ENCODE results near the gene DNAJC21. TPM values are rescaled to one million over a fixed set of nuclear protein-coding genes. Genes with fewer than 3 reads are reported as not detected.

DNAJC21 gene
- total and polyA plus RNA-seq, 9 of the 15 experiments (the other 6 are each of a cell fraction or from before 2014, with no cell fraction given): 26.6 to 105 (median 70.7) TPM

- peak in 1 of 2 experiments; percentile 97; a peak in 2 of 4 replicates for TF ChIP-seq ZNF639 (CRISPR knock-in tag; conservative IDR thresholded peaks at IDR 0.05 in 1 of 2, IDR thresholded peaks at IDR 0.05 in 1 of 2)
- TF ChIP-seq TFAP4 (CRISPR knock-in tag; IDR thresholded peaks at IDR 0.05; ENCODE audit: borderline replicate concordance): peak; percentile 67
- 0 out of 2 replicates have a peak, but pooled peaks have one; percentile 51 for TF ChIP-seq CXXC5 (CRISPR knock-in tag; IDR thresholded peaks at IDR 0.05)
- TF ChIP-seq SP1 (CRISPR knock-in tag; IDR thresholded peaks at IDR 0.05): no peak
- TF ChIP-seq CBX8 (IDR thresholded peaks at IDR 0.05; ENCODE audit: borderline replicate concordance, extremely low read depth, low read depth, low read length, poor library complexity, severe bottlenecking): no peak
- peak; percentile 73 for TF ChIP-seq EP400 (IDR thresholded peaks at IDR 0.05)
- TF ChIP-seq SOX6 (IDR thresholded peaks at IDR 0.05): no peak
- TF ChIP-seq ZNF24 (IDR thresholded peaks at IDR 0.05): no peak
- TF ChIP-seq, protein P1, sequence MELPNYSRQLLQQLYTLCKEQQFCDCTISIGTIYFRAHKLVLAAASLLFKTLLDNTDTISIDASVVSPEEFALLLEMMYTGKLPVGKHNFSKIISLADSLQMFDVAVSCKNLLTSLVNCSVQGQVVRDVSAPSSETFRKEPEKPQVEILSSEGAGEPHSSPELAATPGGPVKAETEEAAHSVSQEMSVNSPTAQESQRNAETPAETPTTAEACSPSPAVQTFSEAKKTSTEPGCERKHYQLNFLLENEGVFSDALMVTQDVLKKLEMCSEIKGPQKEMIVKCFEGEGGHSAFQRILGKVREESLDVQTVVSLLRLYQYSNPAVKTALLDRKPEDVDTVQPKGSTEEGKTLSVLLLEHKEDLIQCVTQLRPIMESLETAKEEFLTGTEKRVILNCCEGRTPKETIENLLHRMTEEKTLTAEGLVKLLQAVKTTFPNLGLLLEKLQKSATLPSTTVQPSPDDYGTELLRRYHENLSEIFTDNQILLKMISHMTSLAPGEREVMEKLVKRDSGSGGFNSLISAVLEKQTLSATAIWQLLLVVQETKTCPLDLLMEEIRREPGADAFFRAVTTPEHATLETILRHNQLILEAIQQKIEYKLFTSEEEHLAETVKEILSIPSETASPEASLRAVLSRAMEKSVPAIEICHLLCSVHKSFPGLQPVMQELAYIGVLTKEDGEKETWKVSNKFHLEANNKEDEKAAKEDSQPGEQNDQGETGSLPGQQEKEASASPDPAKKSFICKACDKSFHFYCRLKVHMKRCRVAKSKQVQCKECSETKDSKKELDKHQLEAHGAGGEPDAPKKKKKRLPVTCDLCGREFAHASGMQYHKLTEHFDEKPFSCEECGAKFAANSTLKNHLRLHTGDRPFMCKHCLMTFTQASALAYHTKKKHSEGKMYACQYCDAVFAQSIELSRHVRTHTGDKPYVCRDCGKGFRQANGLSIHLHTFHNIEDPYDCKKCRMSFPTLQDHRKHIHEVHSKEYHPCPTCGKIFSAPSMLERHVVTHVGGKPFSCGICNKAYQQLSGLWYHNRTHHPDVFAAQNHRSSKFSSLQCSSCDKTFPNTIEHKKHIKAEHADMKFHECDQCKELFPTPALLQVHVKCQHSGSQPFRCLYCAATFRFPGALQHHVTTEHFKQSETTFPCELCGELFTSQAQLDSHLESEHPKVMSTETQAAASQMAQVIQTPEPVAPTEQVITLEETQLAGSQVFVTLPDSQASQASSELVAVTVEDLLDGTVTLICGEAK (IDR thresholded peaks at IDR 0.05): no peak
- TF ChIP-seq, protein P1 (CRISPR knock-in tag; IDR thresholded peaks at IDR 0.05): no peak
- TF ChIP-seq, protein P2, sequence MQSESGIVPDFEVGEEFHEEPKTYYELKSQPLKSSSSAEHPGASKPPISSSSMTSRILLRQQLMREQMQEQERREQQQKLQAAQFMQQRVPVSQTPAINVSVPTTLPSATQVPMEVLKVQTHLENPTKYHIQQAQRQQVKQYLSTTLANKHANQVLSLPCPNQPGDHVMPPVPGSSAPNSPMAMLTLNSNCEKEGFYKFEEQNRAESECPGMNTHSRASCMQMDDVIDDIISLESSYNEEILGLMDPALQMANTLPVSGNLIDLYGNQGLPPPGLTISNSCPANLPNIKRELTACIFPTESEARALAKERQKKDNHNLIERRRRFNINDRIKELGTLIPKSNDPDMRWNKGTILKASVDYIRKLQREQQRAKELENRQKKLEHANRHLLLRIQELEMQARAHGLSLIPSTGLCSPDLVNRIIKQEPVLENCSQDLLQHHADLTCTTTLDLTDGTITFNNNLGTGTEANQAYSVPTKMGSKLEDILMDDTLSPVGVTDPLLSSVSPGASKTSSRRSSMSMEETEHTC (IDR thresholded peaks at IDR 0.05): no peak
- TF ChIP-seq FOSL1 (tag; conservative IDR thresholded peaks at IDR 0.05): peak; percentile 61; the same call in 1 of the 2 replicates
- TF ChIP-seq PCBP1 (IDR thresholded peaks at IDR 0.05; ENCODE audit: low read depth, low read length, poor library complexity, severe bottlenecking): no peak
- no peak for TF ChIP-seq GTF2F1 (IDR thresholded peaks at IDR 0.05; ENCODE audit: low read depth, low read length)
These were observed 532 bp downstream of the DNAJC21 start (continued) for GRCh38 chr5:34929720-34930461.
